ENCODE measurements around the gene PDCD4. TPM values are rescaled to one million over a fixed set of nuclear protein-coding genes. Genes with fewer than 3 reads are reported as not detected.

Gene PDCD4
- total and polyA plus RNA-seq, 2 donors (not counting 3 experiments of a cell fraction or from before 2014, with no cell fraction given): 14.4 to 47.9 TPM

DNA sequence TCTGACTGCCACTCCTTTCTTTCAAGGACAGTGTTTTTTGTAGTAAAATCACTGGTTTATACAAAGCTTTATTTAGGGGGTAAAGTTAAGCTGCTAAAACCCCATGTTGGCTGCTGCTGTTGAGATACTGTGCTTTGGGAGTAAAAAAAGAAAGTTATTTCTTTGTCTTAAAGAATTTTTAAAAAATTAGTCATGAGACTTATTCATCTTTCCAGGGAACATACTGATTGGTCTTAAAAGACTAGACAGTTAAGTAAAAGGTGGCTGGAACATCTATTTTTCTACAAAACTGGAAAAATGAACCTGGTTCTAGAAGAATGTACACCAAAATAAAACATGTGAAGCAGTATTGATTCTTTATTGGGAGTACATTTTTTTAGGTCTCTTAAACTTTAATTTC is 26.7 kb downstream of the PDCD4 start:
- intact Hi-C loops (cut with micrococcal nuclease): no loop called here
- TF ChIP-seq POLR2AphosphoS5 (IDR thresholded peaks at IDR 0.05; ENCODE audit: insufficient read depth, low read depth, low read length) (no peak), POLR2A (IDR thresholded peaks at IDR 0.05; ENCODE audit: low read depth, low read length) (no peak), EZH2 (IDR thresholded peaks at IDR 0.05; ENCODE audit: borderline replicate concordance, low read depth, low read length, severe bottlenecking) (no peak), GATA2 (IDR thresholded peaks at IDR 0.05; ENCODE audit: insufficient read depth, insufficient read length, low read depth, low read length) (no peak), MYC (IDR thresholded peaks at IDR 0.05; ENCODE audit: low read depth, low read length) (no peak), JUN (IDR thresholded peaks at IDR 0.05; ENCODE audit: borderline replicate concordance, insufficient read depth, insufficient read length, low read depth) (no peak), FOS (IDR thresholded peaks at IDR 0.05; ENCODE audit: borderline replicate concordance, insufficient read depth, low read length) (no peak)
- TF ChIP-seq, protein P1, sequence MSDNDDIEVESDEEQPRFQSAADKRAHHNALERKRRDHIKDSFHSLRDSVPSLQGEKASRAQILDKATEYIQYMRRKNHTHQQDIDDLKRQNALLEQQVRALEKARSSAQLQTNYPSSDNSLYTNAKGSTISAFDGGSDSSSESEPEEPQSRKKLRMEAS (IDR thresholded peaks at IDR 0.05; ENCODE audit: insufficient read depth, insufficient read length): no peak
- TF ChIP-seq, protein P2, sequence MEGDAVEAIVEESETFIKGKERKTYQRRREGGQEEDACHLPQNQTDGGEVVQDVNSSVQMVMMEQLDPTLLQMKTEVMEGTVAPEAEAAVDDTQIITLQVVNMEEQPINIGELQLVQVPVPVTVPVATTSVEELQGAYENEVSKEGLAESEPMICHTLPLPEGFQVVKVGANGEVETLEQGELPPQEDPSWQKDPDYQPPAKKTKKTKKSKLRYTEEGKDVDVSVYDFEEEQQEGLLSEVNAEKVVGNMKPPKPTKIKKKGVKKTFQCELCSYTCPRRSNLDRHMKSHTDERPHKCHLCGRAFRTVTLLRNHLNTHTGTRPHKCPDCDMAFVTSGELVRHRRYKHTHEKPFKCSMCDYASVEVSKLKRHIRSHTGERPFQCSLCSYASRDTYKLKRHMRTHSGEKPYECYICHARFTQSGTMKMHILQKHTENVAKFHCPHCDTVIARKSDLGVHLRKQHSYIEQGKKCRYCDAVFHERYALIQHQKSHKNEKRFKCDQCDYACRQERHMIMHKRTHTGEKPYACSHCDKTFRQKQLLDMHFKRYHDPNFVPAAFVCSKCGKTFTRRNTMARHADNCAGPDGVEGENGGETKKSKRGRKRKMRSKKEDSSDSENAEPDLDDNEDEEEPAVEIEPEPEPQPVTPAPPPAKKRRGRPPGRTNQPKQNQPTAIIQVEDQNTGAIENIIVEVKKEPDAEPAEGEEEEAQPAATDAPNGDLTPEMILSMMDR (IDR thresholded peaks at IDR 0.05; ENCODE audit: extremely low read depth in 1 of 2, insufficient read depth in 1 of 2, low read depth in 1 of 2, low read length in 2 of 2): no peak
- dilution Hi-C loops (cut with MboI; ENCODE audit: extremely low pct_ligation_motif_present, low sequenced_read_pairs): no loop called here

More for the DNA sequence above, 26.7 kb downstream of the PDCD4 start:
- H2AFZ ChIP-seq (ENCODE audit: low read depth, low read length): no peak overlapping the region
- H3K4me1 ChIP-seq (ENCODE audit: control insufficient read depth, extremely low read depth, insufficient read depth, low read length): no peaks in the 10 kb centered on the region
- CTCF ChIA-PET: interaction anchor here (0.7 to 2.7 kb wide), 5 partner anchors 20 to 476 kb away, joined by 3 to 9 read pairs (median 3); partner anchors contain the start of gene BBIP1
- no peak overlapping the region for H3K9ac ChIP-seq (replicated peaks; ENCODE audit: extremely low read depth, insufficient read depth, low read length)
- no peak overlapping the region for H3K27ac ChIP-seq (ENCODE audit: insufficient read depth, low read depth, low read length)
- DNase-seq (ENCODE audit: low read depth, low spot score) (no peak), FAIRE-seq (no peak)
- H3K9me1 ChIP-seq (replicated peaks; ENCODE audit: control insufficient read depth, extremely low read depth, insufficient read depth, low read length): no peaks in the 10 kb centered on the region
- H3K79me2 ChIP-seq (ENCODE audit: control insufficient read depth, insufficient read depth, low read length): no peaks in the 10 kb centered on the region
- no peak overlapping the region for H3K4me3 ChIP-seq (replicated peaks in 1 of 3; ENCODE audit: insufficient read depth in 1 of 3, low read depth in 1 of 3, low read length in 3 of 3)
- H4K20me1 ChIP-seq (replicated peaks; ENCODE audit: control insufficient read depth, extremely low read depth, insufficient read depth, low read length): no peaks in the 10 kb centered on the region
- POLR2A ChIA-PET: no interaction called here
- H3K4me2 ChIP-seq (ENCODE audit: insufficient read depth, low read length): no peak overlapping the region
- no peaks in the 10 kb centered on the region for H3K27me3 ChIP-seq (ENCODE audit: control insufficient read depth in 2 of 2, insufficient read depth in 2 of 2, low read length in 2 of 2)
- H3K9me3 ChIP-seq (replicated peaks; ENCODE audit: control insufficient read depth, insufficient read depth, low read length): no peaks in the 10 kb centered on the region
- H3K36me3 ChIP-seq (ENCODE audit: control insufficient read depth in 2 of 2, extremely low read depth in 1 of 2, insufficient read depth in 2 of 2, low read length in 2 of 2): peaks cover 7 to 10% of the 10 kb centered on the region in 2 experiments
- BruUV-seq (replicated peaks): TSS peak; percentile 78

Measured in endothelial cell of umbilical vein (primary cell).